Fibroblast of skin of right quadriceps (primary cell): ENCODE results near the gene ATPAF2.
A peak's percentile ranks its signal among the peaks of the same experiment; 100 is the strongest.

Source experiments
- DNase-seq: peaks from one replicate; pipeline ENCODE4 v3.0.0-alpha.2; 2013

ATPAF2 gene

GRCh38 chr17:18038861-18039534, at the start of gene ATPAF2, which contains the start of gene GID4:
Gene ATPAF2 (minus strand): TSS chr17:18039168. CDS start chr17:18039013, 155 bp downstream.
Gene GID4 (plus strand): TSS chr17:18039408. CDS start chr17:18039465, 57 bp downstream.
- peak; percentile 99 for DNase-seq

DNA sequence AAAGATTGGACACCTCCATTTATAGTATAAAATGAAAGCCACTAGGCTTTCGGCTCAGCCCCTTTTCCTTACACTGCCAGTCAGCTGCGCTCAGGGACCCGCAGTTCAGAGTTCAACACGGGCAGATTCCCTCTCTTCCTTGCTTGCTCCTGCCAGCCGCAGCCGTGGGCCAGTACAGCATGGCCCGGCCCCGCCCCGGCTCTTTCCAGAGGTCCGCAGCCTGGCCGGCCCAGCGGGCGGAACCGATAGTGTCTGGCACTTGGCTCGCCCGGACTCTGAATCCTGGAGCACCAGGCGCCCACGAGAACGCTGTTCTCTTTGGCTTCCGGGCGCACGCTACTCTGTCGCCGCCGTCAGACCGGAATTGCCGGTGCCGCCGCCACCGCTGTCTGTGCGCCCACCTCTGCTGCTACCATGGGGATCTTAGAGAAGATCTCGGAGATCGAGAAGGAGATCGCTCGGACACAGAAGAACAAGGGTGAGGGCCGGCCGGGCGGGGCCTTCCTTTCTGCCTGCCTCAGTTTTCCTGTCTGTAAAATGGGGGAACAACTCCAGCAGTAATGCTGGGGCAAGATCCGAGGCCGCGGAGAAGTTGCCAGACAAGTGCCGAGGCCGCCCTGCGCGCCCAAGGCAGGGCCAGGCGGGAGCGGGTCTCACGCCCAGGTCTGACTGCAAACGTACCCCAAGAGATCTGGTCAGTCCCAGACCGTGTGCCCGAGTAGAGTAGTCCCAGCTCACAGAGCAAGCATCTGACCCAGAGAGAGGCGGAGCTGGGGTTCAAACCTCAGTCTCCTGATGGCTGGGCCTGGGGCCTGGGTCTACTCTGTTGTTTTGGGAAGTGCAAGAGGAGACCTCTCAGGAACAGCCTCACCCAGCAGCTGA, 48.9 kb upstream of the ATPAF2 start, which contains the start of gene DRG2:
Gene DRG2 (plus strand): TSS at position 339 of the 882 bp plus-strand sequence. CDS start 76 bp downstream, at position 415.
- peak; percentile 90 for DNase-seq

GRCh38 chr17:18084256-18084655, 45.3 kb upstream of the ATPAF2 start:
- no peak for DNase-seq

DNA sequence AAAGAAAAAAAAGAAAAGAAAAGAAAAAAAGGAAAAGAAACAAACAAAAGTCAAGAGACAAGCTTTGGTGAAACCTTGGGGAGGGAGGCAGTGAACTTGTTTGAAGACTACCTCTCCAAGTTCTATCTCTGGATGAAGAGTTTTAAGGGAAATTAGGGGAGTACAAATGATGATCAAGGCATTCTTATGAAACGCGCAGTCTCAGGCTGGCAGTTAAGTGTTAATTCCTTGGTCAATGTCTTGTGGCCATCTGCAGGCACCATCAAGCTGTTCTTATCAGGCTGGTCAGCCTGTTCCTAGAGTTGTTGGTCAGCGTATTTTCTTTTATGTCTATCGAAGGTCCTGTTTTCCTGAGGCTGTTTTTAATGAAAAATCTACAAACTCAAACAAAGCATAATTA, 40.6 kb upstream of the ATPAF2 start:
- no peak for DNase-seq

DNA sequence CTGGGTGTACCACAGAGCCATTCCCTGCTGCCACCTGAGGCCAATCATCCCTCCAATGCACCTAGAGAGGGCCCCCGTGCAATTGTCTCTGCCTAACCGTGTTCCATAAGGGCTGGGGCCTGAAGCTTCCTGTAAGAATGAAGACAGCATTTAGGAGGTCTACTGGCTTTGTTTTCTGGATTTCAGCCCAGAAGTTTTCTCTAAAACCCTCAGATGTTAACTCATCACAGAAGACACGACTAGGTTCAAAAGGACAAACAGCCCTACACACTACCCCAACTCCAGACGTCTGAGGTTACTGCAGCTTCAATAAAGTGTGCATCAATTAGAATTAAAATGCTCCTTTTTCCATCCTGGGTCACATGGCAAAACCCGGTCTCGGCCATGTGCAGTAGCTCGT, 38.0 kb upstream of the ATPAF2 start:
- peak; percentile 37 for DNase-seq

DNA sequence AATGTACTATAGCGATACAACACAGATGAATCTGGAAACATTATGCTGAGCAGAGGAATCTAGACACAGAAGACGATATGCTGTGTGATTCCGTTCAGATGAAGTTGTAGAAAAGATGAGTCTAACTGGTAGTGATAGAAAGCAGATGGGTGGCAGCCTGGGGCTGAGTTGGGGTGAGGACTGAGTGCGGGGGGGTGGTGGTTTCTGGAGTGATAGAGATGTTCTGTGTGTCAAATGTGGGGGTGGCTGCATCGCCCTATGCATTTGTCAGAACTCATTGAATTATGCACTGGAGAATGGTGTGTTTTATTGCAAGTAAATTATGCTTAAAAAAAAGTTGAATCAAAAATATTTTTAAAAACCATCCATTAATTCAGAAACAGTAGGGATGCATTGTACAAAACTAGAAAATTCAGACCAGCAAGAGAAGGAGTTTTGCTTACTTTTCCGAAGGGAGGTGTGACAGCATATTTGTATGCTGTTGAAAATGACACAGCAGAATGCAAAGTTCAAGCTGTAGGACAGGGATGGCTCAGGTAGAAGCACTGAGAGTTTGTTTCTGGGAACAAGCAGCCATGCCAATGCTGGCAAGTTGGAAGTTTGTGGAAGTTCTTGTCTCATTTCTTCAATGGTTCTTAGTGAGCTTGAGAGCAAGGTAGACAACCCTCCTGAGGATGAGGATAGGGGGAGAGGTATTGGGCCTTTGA, 35.8 kb upstream of the ATPAF2 start:
- DNase-seq, result no peak

- no peak for DNase-seq
Observed at GRCh38 chr17:18071751-18072150, 32.8 kb upstream of the ATPAF2 start.

DNA sequence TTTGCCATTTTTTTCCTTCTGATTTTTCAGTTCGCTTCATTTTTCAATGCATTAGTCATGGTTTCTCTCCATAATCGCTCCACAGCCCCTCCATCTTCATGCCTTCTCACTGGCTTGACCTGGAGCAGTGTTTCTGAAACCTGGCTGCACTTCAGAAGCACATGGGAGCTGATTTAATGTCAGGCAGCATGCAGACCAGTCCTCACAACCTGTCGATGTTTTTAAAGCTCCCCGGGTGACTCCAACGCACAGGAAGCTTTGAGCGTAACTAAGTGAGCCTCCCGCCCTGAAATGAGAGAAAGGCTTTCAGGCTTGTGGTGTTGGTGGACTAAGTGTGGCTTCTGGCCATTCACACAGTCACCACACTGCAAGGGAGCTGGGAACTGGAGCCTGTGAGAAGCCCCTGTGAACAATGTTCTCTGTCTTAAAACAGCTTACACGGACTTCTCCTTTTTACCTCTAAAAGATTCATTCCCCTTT, 31.9 kb upstream of the ATPAF2 start:
- DNase-seq, result peak; percentile 45

DNA sequence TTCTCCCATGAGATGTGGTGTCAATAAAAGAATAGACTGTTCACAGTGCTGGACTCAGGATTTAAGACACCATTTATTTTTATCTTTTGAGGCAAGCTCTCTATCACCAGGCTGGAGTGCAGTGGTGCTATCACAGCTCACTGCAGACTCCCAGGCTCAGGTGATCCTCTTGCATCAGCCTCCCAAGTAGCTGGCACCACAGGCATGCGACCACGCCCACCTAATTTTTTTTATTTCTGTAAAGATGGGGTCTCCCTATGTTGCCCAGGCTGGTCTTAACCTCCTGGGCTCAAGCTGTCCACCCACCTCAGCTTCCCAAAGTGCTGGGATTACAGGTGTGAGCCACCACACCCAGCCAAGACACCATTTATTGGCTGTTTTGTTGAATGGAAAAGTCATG, 30.1 kb upstream of the ATPAF2 start:
- no peak for DNase-seq

DNA sequence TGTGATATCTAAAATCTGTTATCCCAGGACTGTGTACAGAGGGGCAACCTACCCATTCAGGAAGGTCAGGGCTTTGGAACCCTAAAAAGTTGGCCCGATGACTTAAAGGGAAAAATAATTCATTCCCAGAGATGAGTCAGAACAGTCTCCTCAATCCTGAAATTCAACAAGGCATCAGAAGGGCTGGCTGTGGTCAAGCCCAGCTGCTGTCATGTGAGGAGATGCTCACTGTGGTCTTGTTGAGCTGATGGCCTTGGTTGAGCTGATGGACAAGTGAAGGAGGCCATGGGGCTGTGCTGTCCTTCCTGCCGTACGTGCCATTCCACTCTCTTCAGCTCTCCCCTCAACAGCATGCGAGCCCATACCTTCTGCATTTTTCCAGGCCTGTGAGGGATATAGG, 27.9 kb upstream of the ATPAF2 start:
- DNase-seq, result no peak

GRCh38 chr17:18065546-18065945, 26.6 kb upstream of the ATPAF2 start:
- no peak for DNase-seq

GRCh38 chr17:18064053-18064452, 25.1 kb upstream of the ATPAF2 start:
- DNase-seq, result no peak

GRCh38 chr17:18059283-18059682, 20.3 kb upstream of the ATPAF2 start:
- DNase-seq, result no peak

- DNase-seq, result no peak
Observed at GRCh38 chr17:18056214-18056613, 17.2 kb upstream of the ATPAF2 start.

- DNase-seq, result no peak
Observed at GRCh38 chr17:18055597-18055996, 16.6 kb upstream of the ATPAF2 start.

DNA sequence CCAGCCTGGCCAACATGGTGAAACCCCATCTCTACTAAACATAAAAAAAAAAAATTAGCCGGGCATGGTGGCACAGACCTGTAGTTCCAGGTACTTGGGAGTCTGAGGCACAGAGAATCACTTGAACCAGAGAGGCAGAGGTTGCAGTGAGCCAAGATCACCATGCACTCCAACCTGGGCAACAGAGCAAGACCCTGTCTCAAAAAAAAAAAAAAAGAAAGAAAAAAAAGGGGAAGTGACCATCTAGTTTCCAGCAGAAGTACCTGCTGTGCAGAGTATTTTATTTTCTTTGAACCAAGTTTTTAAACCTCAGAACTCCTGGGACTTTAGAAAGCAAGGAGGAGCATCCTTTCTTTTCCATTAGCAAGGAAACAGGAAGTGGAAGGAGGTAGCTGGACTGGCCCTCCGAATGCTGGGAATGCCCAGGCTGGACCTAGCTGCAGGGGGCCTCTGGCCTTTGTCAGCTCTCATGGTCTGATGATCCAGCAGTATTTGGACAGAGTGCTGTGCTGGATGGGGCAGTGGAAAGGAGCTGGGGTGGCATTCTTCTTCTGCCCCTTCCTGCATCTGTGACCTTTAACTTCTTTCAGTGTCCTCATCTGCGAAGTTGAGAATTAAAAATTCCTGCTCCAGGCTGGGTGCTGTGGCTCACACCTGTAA, 6.9 kb upstream of the ATPAF2 start:
- no peak for DNase-seq

GRCh38 chr17:18044609-18045008, 5.6 kb upstream of the ATPAF2 start:
- no peak for DNase-seq

DNA sequence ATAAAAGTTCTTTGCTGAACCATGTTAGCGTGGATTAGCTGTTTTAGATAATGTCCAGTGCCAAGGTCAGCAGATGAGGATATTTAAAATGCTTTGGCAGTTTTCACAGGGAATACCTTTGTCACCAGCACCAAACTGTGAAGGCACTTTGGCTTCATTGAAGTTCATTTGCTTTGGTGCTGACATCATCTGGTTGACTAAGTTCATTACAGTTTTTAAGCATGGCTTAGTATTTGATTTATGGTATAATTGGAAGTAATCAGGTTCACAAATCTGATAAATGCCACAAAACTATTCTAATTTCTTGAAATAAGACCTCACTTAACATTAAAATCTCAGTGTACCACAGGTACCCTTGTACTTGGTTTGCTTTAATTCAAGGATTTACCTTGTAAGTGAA, 4.5 kb upstream of the ATPAF2 start:
- peak; percentile 19 for DNase-seq

- DNase-seq, result no peak
Observed at GRCh38 chr17:18042983-18043382, 4.0 kb upstream of the ATPAF2 start.

DNA sequence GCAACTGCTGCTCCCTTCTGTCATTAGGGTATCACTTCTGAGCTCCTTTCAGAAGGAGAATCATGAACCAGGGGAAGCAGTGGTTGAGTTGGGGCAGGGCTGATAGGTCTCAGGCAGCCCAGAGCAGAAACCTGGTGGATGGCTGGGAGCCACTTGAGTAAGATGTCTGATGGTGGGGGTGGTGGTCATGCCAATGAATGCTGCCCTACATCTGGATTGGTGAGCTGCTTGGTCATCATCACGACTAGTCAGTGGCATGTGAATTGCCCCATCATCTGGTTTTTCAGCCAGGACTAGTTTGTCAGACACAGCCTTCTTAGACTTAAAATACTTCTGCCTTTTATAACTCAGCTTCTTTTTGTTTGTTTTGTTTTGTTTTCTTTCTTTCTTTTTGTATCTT, 2.8 kb upstream of the ATPAF2 start:
- DNase-seq, result peak; percentile 27

- DNase-seq, result no peak
Observed at GRCh38 chr17:18040261-18040858, 1.4 kb upstream of the ATPAF2 start.
